ENCODE data around the gene CAMTA1.

CAMTA1 gene

DNA sequence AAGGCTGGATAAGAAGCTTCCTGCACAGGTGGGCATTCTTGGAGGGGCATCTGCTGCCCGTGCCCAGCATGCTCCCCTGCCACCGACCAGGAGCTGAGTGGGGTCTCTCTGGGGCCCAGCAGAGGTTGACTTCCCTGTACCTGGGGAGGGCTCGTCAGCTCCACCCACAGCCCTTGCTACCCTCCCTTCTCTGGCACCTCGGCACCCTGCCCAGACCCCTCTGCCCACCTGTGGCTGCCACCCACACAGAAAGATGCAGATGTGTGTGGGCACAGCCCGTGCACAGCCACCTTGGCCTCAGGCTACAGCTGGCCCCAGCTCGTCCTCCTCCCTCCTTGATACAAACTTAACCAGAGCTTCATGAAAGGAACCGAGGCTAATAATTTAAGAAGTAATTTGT, 744.7 kb downstream of the CAMTA1 start:
- no peaks in the 10 kb centered on the region for H3K36me3 Mint-ChIP-seq
- no peak overlapping the region for H3K27ac Mint-ChIP-seq
- H3K9me3 Mint-ChIP-seq: no peaks in the 10 kb centered on the region
- no peak overlapping the region for H3K4me3 Mint-ChIP-seq
- H3K4me1 Mint-ChIP-seq: no peaks in the 10 kb centered on the region
- peaks cover 8% of the 10 kb centered on the region for H3K27me3 Mint-ChIP-seq

DNA sequence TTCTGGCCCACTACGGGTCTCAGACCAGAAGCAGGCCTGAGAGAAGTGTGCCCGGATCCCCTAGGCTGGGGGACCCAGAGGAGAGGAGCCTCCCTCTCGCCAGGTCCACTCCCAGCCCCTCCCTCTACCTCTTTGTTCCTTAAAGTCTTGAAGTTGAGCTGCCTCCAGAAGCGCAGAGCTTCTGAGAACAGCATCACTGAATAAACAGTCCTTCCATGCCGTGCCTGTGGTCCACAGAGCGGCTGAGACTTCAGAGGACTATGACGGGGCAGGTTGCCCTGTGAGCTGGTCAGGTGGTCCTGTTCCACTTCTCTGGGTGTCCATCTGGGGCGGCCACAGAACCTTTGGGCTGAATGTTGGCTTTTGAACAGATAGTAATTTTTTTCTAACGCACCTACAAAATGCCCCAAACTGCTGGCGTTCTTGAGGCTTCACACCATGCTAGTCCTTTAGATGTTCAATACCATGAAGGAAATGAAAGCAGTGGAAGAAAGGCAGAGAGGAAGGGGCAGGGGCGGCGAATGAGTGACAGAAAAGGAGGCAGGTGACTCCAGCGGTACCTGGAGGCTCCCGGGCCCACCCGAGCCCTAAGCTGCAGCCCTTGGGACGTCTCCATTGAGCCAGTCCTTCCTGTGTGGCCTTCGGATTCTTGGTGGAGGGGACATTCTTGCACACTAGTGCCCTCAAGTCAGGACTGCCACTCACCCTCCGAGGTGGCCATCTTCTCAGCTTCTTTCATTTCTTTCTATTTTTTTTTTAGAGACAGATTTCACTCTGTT, 746.5 kb downstream of the CAMTA1 start:
- Mint-ChIP-seq H3K36me3 (no peaks in the 10 kb centered on the region), H3K4me3 (no peak overlapping the region), H3K27me3 (peaks cover 7% of the 10 kb centered on the region), H3K27ac (no peak overlapping the region), H3K4me1 (no peaks in the 10 kb centered on the region), H3K9me3 (no peaks in the 10 kb centered on the region)

DNA sequence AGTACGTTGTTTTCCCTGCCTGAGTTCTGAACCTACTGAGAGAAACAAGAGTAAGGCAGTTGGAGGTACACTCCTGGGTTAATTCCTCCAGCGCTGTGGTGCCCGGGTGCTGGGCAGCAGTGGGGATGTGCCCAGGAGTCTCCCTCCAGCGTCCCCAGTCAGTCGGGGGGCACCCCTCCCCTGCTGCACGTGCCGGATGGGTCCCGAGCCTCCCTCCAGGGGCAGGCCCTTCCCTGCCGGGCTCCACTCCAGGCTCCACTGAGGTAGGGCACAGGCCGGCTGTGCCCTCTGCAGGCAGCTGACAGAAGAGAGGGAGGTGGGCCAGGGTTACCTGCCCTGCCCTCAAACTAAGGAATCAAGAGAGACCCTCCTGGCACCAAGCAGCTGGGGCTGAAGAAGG, 747.8 kb downstream of the CAMTA1 start:
- no peaks in the 10 kb centered on the region for H3K4me1 Mint-ChIP-seq
- peaks cover 9% of the 10 kb centered on the region for H3K27me3 Mint-ChIP-seq
- H3K4me3 Mint-ChIP-seq: no peak overlapping the region
- H3K9me3 Mint-ChIP-seq: no peaks in the 10 kb centered on the region
- no peak overlapping the region for H3K27ac Mint-ChIP-seq
- no peaks in the 10 kb centered on the region for H3K36me3 Mint-ChIP-seq

DNA sequence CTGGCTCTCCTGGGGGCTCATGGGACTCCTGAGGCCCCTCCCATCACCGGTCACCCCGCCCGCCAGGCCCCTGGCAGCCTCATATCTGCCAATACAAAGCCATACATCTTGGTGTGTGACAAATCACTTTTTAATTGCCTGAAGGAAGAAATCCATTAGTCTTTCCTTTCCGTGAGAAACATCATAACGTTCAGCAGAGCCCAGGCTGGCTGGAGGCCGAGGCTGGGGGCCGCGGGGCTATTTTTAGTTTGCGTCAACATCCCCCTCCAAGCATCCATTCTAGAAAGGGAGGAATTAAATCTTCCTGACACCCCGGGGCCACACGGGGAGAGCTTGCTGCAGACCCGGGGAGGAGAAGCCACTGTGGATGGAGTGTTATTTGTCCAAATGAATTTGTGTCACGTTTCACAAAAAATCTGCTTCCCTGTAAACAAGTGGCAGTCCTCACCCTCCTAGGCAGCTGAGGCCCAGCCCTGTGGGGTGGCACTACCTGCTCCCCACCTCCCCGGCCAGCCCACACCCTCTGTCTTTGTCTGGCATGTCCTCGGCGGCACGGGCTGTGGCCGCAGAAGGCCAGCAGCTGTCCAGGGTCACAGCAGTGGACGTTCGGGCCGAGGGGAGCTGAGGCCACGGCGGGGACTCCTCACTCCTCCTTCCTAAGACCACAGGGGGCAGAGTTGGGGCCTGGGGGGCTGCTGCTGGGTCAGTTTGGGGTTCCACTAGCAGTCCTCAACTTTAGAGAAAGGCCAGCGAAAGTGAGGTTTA, 749.0 kb downstream of the CAMTA1 start:
- H3K27me3 Mint-ChIP-seq: peaks cover 9% of the 10 kb centered on the region
- H3K4me3 Mint-ChIP-seq: no peak overlapping the region
- no peaks in the 10 kb centered on the region for H3K9me3 Mint-ChIP-seq
- H3K27ac Mint-ChIP-seq: no peak overlapping the region
- no peaks in the 10 kb centered on the region for H3K4me1 Mint-ChIP-seq
- no peaks in the 10 kb centered on the region for H3K36me3 Mint-ChIP-seq

DNA sequence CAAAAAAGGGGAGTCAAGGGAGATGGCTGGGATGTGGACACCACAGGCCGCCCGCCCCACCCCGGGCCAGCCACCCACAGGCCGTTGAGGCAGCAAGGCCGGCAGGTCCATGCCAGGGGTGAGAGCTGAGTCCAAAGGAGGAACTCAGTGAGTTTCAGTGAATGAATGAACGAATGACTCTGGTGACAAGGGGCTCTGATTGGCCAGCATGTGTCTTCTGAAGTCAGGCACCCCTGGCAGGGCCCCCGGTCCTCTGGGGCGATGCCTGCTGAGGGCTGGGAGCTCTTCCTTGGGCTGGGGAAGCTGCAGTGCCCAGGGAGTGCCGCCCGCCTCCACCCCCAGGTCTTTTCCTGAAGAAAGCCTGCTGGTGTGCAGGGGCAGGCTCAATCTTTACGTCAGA, 749.8 kb downstream of the CAMTA1 start:
- no peak overlapping the region for H3K4me3 Mint-ChIP-seq
- H3K27me3 Mint-ChIP-seq: peaks cover 9% of the 10 kb centered on the region
- H3K9me3 Mint-ChIP-seq: no peaks in the 10 kb centered on the region
- no peak overlapping the region for H3K27ac Mint-ChIP-seq
- no peaks in the 10 kb centered on the region for H3K4me1 Mint-ChIP-seq
- H3K36me3 Mint-ChIP-seq: no peaks in the 10 kb centered on the region

DNA sequence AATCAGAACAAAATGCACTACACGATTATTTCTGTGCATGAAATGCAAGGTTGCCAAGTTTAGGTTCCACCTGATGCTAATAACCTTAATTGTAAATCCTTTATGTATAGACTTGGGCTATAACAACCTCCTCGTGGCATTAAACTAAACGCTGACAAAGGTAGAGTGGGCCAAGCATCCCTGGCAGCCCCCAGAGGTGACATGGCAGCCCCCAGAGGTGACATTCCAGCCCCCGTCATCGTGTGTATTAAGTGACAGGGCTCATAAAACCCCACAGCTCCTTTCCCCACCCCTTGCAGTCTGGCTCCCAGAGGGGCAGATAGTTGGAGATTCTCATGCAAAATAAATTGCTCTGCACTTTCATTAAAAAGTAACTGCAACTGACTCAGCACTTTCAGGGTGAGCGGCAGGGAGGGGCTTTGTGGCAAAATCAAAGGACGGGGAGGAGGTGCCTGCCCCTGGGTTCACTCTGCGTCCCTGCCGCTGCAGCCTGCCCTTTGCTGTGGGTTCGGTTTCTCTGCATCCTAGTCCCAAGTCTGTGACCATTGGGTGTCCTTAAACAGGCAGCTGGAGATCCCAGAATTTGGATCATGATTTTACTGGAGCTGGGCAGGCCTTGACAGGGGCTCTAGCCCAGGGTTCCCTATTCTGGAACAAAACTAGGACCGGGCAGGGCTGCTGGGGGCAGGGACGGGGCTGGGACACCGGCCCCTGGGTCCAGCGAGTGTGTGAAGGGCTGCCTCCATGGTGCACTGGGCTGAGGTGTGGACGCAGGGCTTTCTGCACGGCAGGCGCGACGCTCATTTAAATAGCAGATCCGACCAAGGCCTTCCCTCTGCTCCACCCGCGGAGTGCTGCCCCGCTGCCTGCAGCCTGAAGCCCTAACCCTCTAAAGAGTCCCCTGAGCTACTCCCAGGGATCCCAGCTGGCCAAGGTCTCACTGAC, 751.0 kb downstream of the CAMTA1 start:
- Mint-ChIP-seq H3K9me3 (no peaks in the 10 kb centered on the region), H3K27ac (no peak overlapping the region), H3K27me3 (peaks cover 9% of the 10 kb centered on the region), H3K4me3 (no peak overlapping the region), H3K36me3 (no peaks in the 10 kb centered on the region), H3K4me1 (no peaks in the 10 kb centered on the region)

DNA sequence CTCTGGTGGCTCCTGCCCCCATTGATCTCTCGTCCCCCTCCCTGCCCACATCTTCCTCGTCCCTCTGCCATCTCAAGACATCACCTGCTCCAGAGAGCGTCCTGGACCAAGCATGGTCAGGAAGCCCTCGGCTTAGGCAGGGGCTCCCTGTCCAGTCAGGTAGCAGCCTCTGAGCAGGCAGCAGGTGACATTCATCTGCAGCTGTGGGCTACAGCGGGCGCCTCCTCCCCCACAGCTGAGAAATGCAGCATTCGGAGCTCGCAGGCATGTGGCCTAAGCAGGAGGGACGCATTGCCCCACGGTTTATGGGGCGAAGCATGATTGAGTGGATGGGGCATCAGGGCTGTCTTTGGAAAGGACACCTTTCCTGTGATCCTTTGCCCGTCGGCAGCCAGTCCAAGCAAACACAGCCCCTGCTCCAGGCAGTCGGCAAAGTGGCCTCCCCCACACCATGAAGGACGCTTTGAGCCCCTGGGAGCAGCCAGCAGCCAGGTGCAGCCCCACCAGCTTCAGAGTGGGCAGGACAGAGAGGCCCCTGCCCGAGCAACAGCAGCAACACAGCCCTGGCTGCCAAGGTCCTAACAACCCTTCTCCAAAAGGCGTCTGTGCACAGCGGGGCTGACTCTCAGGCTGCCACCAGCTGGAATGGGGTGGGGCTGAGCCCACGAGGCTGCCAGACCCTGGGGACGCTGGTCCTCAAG, 751.8 kb downstream of the CAMTA1 start:
- H3K27me3 Mint-ChIP-seq: peaks cover 9% of the 10 kb centered on the region
- no peak overlapping the region for H3K27ac Mint-ChIP-seq
- no peaks in the 10 kb centered on the region for H3K4me1 Mint-ChIP-seq
- H3K9me3 Mint-ChIP-seq: no peaks in the 10 kb centered on the region
- H3K36me3 Mint-ChIP-seq: no peaks in the 10 kb centered on the region
- no peak overlapping the region for H3K4me3 Mint-ChIP-seq

DNA sequence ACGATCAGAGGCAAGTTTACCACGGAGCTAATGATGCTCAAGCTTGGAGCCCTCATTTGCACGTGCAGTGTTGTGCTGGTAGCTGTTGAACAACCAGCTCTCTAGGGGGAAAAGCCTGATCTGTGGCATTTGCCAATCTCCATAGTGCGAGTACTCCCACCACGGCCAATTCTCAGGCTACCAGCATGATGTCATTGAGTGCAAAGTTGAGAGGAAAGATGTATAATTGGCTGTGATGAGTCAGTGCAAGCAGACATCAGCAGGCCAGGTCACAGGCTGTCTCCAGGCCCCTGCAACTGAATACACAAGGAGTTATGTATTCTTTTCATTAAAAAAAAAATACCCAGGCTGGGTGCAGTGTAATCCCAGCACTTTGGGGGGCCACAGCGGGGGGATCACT, 752.8 kb downstream of the CAMTA1 start:
- Mint-ChIP-seq H3K9me3 (no peaks in the 10 kb centered on the region), H3K4me1 (no peaks in the 10 kb centered on the region), H3K4me3 (no peak overlapping the region), H3K27ac (no peak overlapping the region), H3K27me3 (peaks cover 6% of the 10 kb centered on the region), H3K36me3 (no peaks in the 10 kb centered on the region)

DNA sequence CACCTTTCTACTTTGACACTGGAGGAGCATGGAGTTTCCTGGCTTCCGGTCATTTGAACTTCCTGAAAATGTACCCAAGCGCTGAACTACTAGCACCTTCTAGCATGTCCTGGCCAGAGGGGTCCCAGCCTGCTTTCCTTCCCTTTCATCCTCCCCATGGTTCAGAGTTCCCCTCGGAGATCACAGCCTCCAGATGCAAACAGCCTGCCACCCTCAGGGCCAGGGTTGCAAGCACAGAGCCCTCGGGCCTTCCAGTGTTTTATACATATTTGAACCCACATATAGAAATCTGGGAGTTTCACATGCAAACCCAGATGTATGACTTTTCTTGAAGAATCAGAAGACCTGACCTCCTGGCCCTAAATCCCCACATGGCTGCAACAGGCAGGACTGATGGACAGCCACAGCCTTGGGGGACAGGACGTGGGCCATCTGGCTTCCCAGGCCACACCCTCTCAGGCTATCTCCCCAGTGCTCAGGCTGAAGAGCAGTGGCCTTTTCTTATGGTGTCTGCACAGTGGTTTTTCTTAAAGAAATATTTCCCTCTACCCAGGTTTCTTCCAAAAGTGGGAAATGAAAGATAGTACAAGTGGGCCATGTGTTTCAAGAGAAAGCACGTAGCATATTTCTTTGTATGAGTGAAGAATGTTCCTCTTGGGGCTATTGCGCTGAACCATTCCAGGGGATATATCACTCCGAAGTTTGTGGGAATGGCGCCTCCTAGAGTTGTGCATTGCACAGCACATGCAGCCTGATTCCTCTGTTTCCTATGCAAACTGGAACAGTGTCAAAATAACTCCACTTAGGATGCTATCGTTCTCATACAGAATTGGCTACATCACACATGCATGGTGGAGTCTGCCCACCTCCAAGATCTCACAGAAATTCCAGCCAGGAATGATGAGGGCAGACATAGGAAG, 753.9 kb downstream of the CAMTA1 start:
- Mint-ChIP-seq H3K9me3 (no peaks in the 10 kb centered on the region), H3K27ac (peak overlapping the region; percentile 35), H3K4me1 (no peaks in the 10 kb centered on the region)

DNA sequence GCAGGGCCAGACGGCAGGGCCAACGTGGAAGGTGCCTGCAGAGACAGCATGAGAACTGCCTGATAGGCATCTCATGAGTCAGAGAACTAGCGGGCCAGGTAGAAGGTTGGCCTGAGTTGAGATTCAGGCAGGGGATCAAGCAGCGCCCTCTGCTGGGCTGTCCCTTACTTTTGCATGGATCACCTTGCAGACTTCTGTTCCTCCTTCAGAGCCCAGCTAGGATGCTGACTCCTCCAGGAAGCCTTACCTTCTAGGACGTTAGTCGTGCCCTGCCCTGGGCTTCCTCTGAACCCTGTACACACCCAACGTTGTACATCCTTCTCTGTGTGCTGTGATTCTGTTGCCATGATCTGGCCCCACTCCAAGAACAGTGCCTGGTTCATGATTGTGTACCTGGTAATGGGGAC, 754.5 kb downstream of the CAMTA1 start:
- H3K27me3 Mint-ChIP-seq: peaks cover 4% of the 10 kb centered on the region
- H3K9me3 Mint-ChIP-seq: no peaks in the 10 kb centered on the region
- no peak overlapping the region for H3K27ac Mint-ChIP-seq
- no peaks in the 10 kb centered on the region for H3K36me3 Mint-ChIP-seq
- H3K4me3 Mint-ChIP-seq: no peak overlapping the region
- no peaks in the 10 kb centered on the region for H3K4me1 Mint-ChIP-seq

More for the DNA sequence above, 753.9 kb downstream of the CAMTA1 start:
- Mint-ChIP-seq H3K4me3 (no peak overlapping the region), H3K27me3 (peaks cover 6% of the 10 kb centered on the region), H3K36me3 (no peaks in the 10 kb centered on the region)

DNA sequence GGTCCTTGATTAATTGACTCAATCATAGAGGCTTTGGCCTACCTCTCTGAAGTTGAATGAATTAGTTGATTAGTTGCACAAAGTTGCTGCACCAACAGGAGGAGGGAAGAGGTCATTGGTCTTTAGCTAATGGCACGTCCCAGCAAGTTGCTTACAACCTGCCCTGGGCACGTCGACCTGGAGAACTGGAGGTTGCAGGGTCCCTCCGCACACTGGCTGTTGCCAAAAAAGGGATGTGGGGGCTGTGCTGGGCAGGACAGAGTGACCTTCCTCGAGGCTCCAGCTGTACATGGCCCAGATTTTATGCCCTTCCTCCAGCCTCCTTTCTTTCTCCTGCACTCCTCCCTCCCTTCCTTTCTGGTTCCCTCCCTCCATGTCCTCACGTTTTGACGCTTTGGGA, 755.6 kb downstream of the CAMTA1 start:
- no peak overlapping the region for H3K27ac Mint-ChIP-seq
- peaks cover 4% of the 10 kb centered on the region for H3K27me3 Mint-ChIP-seq
- H3K4me1 Mint-ChIP-seq: no peaks in the 10 kb centered on the region
- no peak overlapping the region for H3K4me3 Mint-ChIP-seq
- no peaks in the 10 kb centered on the region for H3K36me3 Mint-ChIP-seq
- no peaks in the 10 kb centered on the region for H3K9me3 Mint-ChIP-seq

DNA sequence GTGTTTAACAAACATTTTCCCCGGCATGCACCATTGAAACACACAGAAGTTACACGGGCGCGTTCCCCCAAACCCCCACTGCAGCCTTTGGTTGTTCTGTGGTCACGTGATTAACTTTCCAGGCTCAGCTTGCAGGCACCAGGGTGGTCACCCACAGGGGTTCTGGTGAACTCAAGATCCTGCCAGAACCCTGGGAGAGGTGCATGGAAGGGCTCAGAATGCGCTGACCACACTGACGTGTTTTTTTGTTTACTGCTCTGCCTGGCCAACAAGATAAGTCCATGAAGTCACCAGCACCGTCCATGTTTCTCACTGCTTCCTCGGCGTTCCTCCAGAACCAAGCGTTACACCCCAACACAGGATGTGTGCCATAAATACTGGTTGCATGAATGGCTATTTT, 756.4 kb downstream of the CAMTA1 start:
- Mint-ChIP-seq H3K27me3 (peaks cover 4% of the 10 kb centered on the region), H3K9me3 (no peaks in the 10 kb centered on the region), H3K27ac (no peak overlapping the region), H3K36me3 (no peaks in the 10 kb centered on the region), H3K4me1 (no peaks in the 10 kb centered on the region), H3K4me3 (no peak overlapping the region)

DNA sequence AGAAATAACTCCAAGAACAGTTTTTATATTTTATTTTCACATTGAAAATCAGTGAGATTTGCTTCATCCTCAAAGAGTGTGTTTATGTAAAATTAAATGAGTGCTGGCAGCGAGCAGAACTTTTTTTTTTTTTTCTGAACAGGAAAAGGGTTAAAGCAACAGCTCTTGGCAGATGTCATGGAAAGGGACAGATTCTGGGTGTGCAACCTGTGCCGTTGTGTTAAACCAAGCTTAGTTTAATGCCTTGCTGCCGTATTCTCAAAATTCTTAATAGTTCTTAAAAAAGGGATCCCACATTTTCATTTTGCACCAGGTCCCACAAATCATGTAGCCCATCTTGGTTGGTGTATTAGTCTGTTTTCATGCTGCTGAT, 758.5 kb downstream of the CAMTA1 start:
- no peak overlapping the region for H3K4me3 Mint-ChIP-seq
- no peaks in the 10 kb centered on the region for H3K4me1 Mint-ChIP-seq
- H3K36me3 Mint-ChIP-seq: no peaks in the 10 kb centered on the region

More for the DNA sequence above, 758.5 kb downstream of the CAMTA1 start:
- Mint-ChIP-seq H3K27me3 (peaks cover 2% of the 10 kb centered on the region), H3K27ac (no peak overlapping the region), H3K9me3 (no peaks in the 10 kb centered on the region)
